Astrocyte of the spinal cord (primary cell): ENCODE results near the gene ROR2.
"Not testable (repeated sequence)": the region's sequence is repeated elsewhere in the genome, so short reads cannot be mapped to it uniquely, and the experiment has no call there.

Source experiments
- DNase-seq: peaks from one replicate; pipeline ENCODE4 v3.0.0; 2011; ENCODE audit warnings: low read depth, low spot score
- H3K4me3 ChIP-seq: 2 replicates; pipeline ENCODE4 v1.5.1; 2011; ENCODE audit warnings: low read depth, mild to moderate bottlenecking, low read length, moderate library complexity
- CTCF ChIP-seq: IDR thresholded peaks from 2 replicates; pipeline ENCODE4 v1.5.1; 2012; ENCODE audit warnings: low read depth, mild to moderate bottlenecking, low read length, inconsistent platforms
- in situ Hi-C: cut with HindIII; loops from 2 replicates; pipeline ENCODE4 v1.10.0; 2017; ENCODE audit warnings: low sequenced_read_pairs

Gene ROR2

DNA sequence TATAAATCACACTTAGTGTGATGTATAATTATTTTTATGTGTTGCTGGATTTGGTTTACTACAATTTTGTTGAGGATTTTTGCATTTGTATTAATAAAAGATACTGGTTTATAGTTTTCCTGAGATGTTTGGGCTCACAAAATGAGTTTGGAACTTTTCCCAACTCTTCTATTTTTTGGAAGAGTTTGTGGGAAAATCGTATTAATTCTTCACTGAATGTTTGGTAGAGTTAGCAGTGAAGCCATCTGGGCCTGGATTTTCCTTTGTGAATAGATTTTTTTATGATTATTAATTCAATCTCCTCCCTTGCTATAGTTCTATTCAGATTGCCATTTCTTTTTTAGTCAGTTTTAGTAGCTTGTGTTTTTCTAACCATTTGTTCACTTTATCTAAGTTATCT, 324.7 kb downstream of the ROR2 start:
- DNase-seq, result no peak
- no peak overlapping the region for H3K4me3 ChIP-seq
- no peak for TF ChIP-seq CTCF
- in situ Hi-C loops, result no loop called here

GRCh38 chr9:91623004-91623403, 327.0 kb downstream of the ROR2 start:
- in situ Hi-C loops, result no loop called here
- no peak for DNase-seq
- TF ChIP-seq CTCF, result no peak
- H3K4me3 ChIP-seq, result no peak overlapping the region

DNA sequence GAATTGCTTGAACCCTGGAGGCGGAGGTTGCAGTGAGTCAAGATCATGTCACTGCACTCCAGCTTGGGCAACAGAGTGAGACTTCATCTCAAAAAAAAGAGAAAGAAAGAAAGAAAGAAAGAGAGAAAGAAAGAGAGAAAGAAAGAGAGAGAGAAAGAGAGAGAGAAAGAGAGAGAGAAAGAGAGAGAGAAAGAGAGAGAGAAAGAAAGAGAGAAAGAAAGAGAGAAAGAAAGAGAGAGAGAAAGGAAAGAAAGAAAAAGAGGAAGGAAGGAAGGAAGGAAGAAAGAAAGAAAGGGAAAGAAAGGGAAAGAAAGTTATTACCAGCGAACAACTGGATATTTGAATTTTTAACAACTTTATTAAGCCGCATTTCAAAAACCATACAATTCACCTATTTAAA, 327.9 kb downstream of the ROR2 start:
- H3K4me3 ChIP-seq, DNase-seq, in situ Hi-C loops: not testable (repeated sequence)

GRCh38 chr9:91614044-91614443, 336.0 kb downstream of the ROR2 start:
- in situ Hi-C loops, H3K4me3 ChIP-seq, DNase-seq: not testable (repeated sequence)

DNA sequence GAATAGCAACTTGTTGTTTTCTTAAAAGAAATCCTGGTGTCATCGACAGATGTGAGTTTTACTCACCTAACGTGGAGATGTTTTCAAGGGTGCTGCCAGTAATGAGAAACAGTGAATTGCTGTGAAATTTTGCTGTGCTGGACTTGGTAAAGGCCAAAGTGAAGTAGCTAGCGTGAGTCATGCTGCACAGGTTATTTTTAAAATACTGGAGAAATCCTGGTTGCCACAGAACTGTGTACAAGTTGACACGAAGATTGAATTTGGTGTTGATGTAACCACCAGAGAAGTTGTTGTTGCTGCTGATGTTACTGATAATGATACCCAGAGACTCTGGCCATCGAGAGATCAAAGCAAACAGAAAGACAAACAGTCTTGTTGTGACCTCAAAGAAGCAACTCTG, 338.4 kb downstream of the ROR2 start:
- no peak for TF ChIP-seq CTCF
- in situ Hi-C loops, result no loop called here
- DNase-seq, result peak; percentile 10
- no peak overlapping the region for H3K4me3 ChIP-seq

DNA sequence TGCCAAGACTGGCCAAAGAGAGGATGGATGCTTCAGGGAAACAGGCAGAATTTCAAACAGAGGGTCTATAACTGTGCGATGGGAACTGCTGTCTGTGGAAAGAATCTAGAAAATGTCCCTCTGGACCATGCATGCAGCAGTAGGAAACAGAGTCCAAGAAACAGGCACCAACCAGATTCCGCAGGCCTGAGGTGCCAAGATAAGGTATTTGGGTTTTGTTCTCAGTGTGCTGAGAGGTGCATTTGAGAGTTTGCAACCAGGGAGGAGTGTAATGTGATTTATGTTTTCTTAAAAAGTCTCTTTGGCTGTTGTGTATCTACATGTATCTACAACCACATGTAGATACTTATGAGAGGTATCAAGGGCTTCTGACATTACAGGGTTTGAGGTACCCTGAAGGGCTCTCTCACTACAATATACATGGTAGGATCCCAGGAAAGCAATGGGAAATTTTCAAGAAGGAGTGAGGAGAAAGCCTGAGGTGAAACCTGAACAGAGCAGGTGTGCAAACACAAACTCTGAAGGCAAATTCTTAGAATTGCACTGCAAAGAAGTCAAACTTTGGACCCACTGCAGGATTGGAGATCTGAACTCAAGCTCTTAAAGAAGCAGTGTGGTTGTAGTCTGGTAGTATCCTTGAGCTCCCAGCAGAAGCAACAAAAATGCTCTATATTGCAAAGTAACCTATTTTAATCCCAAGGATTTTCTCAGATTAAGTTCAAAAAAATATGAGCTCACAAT, 343.6 kb downstream of the ROR2 start:
- no peak overlapping the region for H3K4me3 ChIP-seq
- TF ChIP-seq CTCF, result no peak
- in situ Hi-C loops, result no loop called here
- no peak for DNase-seq

GRCh38 chr9:91604451-91605179, 345.4 kb downstream of the ROR2 start:
- DNase-seq, result no peak
- no peak for TF ChIP-seq CTCF
- in situ Hi-C loops, result no loop called here
- H3K4me3 ChIP-seq, result no peak overlapping the region
